ENCODE results near the gene BAZ1A.

Gene BAZ1A

GRCh38 chr14:34780646-34781045 is 94.5 kb downstream of the BAZ1A start:
- H3K9ac ChIP-seq (ENCODE audit: low read length) = no peak overlapping the region
- H3K9me3 ChIP-seq (ENCODE audit: control insufficient read depth, insufficient read depth, low read depth, low read length) = no peaks in the 10 kb centered on the region
- H3K4me1 ChIP-seq (ENCODE audit: control insufficient read depth, insufficient read depth, low read length) = no peaks in the 10 kb centered on the region
- no peak overlapping the region for H3K4me3 ChIP-seq (ENCODE audit: low read depth, low read length)
- H3K36me3 ChIP-seq (ENCODE audit: control insufficient read depth, insufficient read depth, low read length) = peaks cover 45% of the 10 kb centered on the region
- no peaks in the 10 kb centered on the region for H3K27me3 ChIP-seq (ENCODE audit: control insufficient read depth, insufficient read depth, low read length)
- no peak overlapping the region for H3K27ac ChIP-seq (ENCODE audit: low read depth, low read length)

- Histone ChIP-seq H3K4me3 (ENCODE audit: low read depth, low read length) (no peak overlapping the region), H3K4me1 (ENCODE audit: control insufficient read depth, insufficient read depth, low read length) (no peaks in the 10 kb centered on the region), H3K9me3 (ENCODE audit: control insufficient read depth, insufficient read depth, low read depth, low read length) (no peaks in the 10 kb centered on the region), H3K27me3 (ENCODE audit: control insufficient read depth, insufficient read depth, low read length) (no peaks in the 10 kb centered on the region), H3K27ac (ENCODE audit: low read depth, low read length) (no peak overlapping the region), H3K9ac (ENCODE audit: low read length) (no peak overlapping the region), H3K36me3 (ENCODE audit: control insufficient read depth, insufficient read depth, low read length) (peaks cover 51% of the 10 kb centered on the region)
These were observed 96.4 kb downstream of the BAZ1A start for GRCh38 chr14:34778744-34779143.

- no peaks in the 10 kb centered on the region for H3K4me1 ChIP-seq (ENCODE audit: control insufficient read depth, insufficient read depth, low read length)
- H3K27ac ChIP-seq (ENCODE audit: low read depth, low read length) = no peak overlapping the region
- H3K27me3 ChIP-seq (ENCODE audit: control insufficient read depth, insufficient read depth, low read length) = no peaks in the 10 kb centered on the region
- peaks cover 42% of the 10 kb centered on the region for H3K36me3 ChIP-seq (ENCODE audit: control insufficient read depth, insufficient read depth, low read length)
- H3K9me3 ChIP-seq (ENCODE audit: control insufficient read depth, insufficient read depth, low read depth, low read length) = no peaks in the 10 kb centered on the region
- H3K9ac ChIP-seq (ENCODE audit: low read length) = no peak overlapping the region
- H3K4me3 ChIP-seq (ENCODE audit: low read depth, low read length) = no peak overlapping the region
These were observed 98.5 kb downstream of the BAZ1A start for GRCh38 chr14:34776611-34777010.

- H3K9ac ChIP-seq (ENCODE audit: low read length) = no peak overlapping the region
- peaks cover 43% of the 10 kb centered on the region for H3K36me3 ChIP-seq (ENCODE audit: control insufficient read depth, insufficient read depth, low read length)
- no peaks in the 10 kb centered on the region for H3K9me3 ChIP-seq (ENCODE audit: control insufficient read depth, insufficient read depth, low read depth, low read length)
- H3K4me3 ChIP-seq (ENCODE audit: low read depth, low read length) = no peak overlapping the region
- no peak overlapping the region for H3K27ac ChIP-seq (ENCODE audit: low read depth, low read length)
- no peaks in the 10 kb centered on the region for H3K27me3 ChIP-seq (ENCODE audit: control insufficient read depth, insufficient read depth, low read length)
- no peaks in the 10 kb centered on the region for H3K4me1 ChIP-seq (ENCODE audit: control insufficient read depth, insufficient read depth, low read length)
These were observed 99.2 kb downstream of the BAZ1A start for GRCh38 chr14:34775922-34776321.

GRCh38 chr14:34775342-34775741 is 99.8 kb downstream of the BAZ1A start:
- H3K9me3 ChIP-seq (ENCODE audit: control insufficient read depth, insufficient read depth, low read depth, low read length) = no peaks in the 10 kb centered on the region
- H3K27ac ChIP-seq (ENCODE audit: low read depth, low read length) = no peak overlapping the region
- no peak overlapping the region for H3K9ac ChIP-seq (ENCODE audit: low read length)
- no peaks in the 10 kb centered on the region for H3K4me1 ChIP-seq (ENCODE audit: control insufficient read depth, insufficient read depth, low read length)
- H3K27me3 ChIP-seq (ENCODE audit: control insufficient read depth, insufficient read depth, low read length) = no peaks in the 10 kb centered on the region
- peaks cover 43% of the 10 kb centered on the region for H3K36me3 ChIP-seq (ENCODE audit: control insufficient read depth, insufficient read depth, low read length)
- no peak overlapping the region for H3K4me3 ChIP-seq (ENCODE audit: low read depth, low read length)

- H3K27me3 ChIP-seq (ENCODE audit: control insufficient read depth, insufficient read depth, low read length) = no peaks in the 10 kb centered on the region
- no peak overlapping the region for H3K9ac ChIP-seq (ENCODE audit: low read length)
- peaks cover 29% of the 10 kb centered on the region for H3K36me3 ChIP-seq (ENCODE audit: control insufficient read depth, insufficient read depth, low read length)
- no peaks in the 10 kb centered on the region for H3K4me1 ChIP-seq (ENCODE audit: control insufficient read depth, insufficient read depth, low read length)
- H3K4me3 ChIP-seq (ENCODE audit: low read depth, low read length) = no peak overlapping the region
- H3K9me3 ChIP-seq (ENCODE audit: control insufficient read depth, insufficient read depth, low read depth, low read length) = no peaks in the 10 kb centered on the region
- no peak overlapping the region for H3K27ac ChIP-seq (ENCODE audit: low read depth, low read length)
These were observed 104.3 kb downstream of the BAZ1A start for GRCh38 chr14:34770901-34771300.

- Histone ChIP-seq H3K4me3 (ENCODE audit: low read depth, low read length) (no peak overlapping the region), H3K27me3 (ENCODE audit: control insufficient read depth, insufficient read depth, low read length) (no peaks in the 10 kb centered on the region), H3K9me3 (ENCODE audit: control insufficient read depth, insufficient read depth, low read depth, low read length) (no peaks in the 10 kb centered on the region), H3K27ac (ENCODE audit: low read depth, low read length) (no peak overlapping the region), H3K4me1 (ENCODE audit: control insufficient read depth, insufficient read depth, low read length) (no peaks in the 10 kb centered on the region), H3K9ac (ENCODE audit: low read length) (no peak overlapping the region), H3K36me3 (ENCODE audit: control insufficient read depth, insufficient read depth, low read length) (peaks cover 38% of the 10 kb centered on the region)
These were observed 108.6 kb downstream of the BAZ1A start for GRCh38 chr14:34766606-34767005.

GRCh38 chr14:34766060-34766459 is 109.1 kb downstream of the BAZ1A start:
- peaks cover 41% of the 10 kb centered on the region for H3K36me3 ChIP-seq (ENCODE audit: control insufficient read depth, insufficient read depth, low read length)
- H3K9ac ChIP-seq (ENCODE audit: low read length) = no peak overlapping the region
- no peak overlapping the region for H3K4me3 ChIP-seq (ENCODE audit: low read depth, low read length)
- no peaks in the 10 kb centered on the region for H3K27me3 ChIP-seq (ENCODE audit: control insufficient read depth, insufficient read depth, low read length)
- no peak overlapping the region for H3K27ac ChIP-seq (ENCODE audit: low read depth, low read length)
- H3K4me1 ChIP-seq (ENCODE audit: control insufficient read depth, insufficient read depth, low read length) = no peaks in the 10 kb centered on the region
- no peaks in the 10 kb centered on the region for H3K9me3 ChIP-seq (ENCODE audit: control insufficient read depth, insufficient read depth, low read depth, low read length)

GRCh38 chr14:34755215-34755614 is 119.9 kb downstream of the BAZ1A start:
- H3K4me1 ChIP-seq (ENCODE audit: control insufficient read depth, insufficient read depth, low read length) = no peaks in the 10 kb centered on the region
- no peak overlapping the region for H3K9ac ChIP-seq (ENCODE audit: low read length)
- H3K36me3 ChIP-seq (ENCODE audit: control insufficient read depth, insufficient read depth, low read length) = peaks cover 23% of the 10 kb centered on the region
- H3K27ac ChIP-seq (ENCODE audit: low read depth, low read length) = no peak overlapping the region
- H3K9me3 ChIP-seq (ENCODE audit: control insufficient read depth, insufficient read depth, low read depth, low read length) = no peaks in the 10 kb centered on the region
- no peaks in the 10 kb centered on the region for H3K27me3 ChIP-seq (ENCODE audit: control insufficient read depth, insufficient read depth, low read length)
- no peak overlapping the region for H3K4me3 ChIP-seq (ENCODE audit: low read depth, low read length)

- no peaks in the 10 kb centered on the region for H3K4me1 ChIP-seq (ENCODE audit: control insufficient read depth, insufficient read depth, low read length)
- peaks cover 19% of the 10 kb centered on the region for H3K36me3 ChIP-seq (ENCODE audit: control insufficient read depth, insufficient read depth, low read length)
- no peak overlapping the region for H3K9ac ChIP-seq (ENCODE audit: low read length)
- no peaks in the 10 kb centered on the region for H3K9me3 ChIP-seq (ENCODE audit: control insufficient read depth, insufficient read depth, low read depth, low read length)
- no peak overlapping the region for H3K4me3 ChIP-seq (ENCODE audit: low read depth, low read length)
- H3K27me3 ChIP-seq (ENCODE audit: control insufficient read depth, insufficient read depth, low read length) = no peaks in the 10 kb centered on the region
- no peak overlapping the region for H3K27ac ChIP-seq (ENCODE audit: low read depth, low read length)
These were observed 120.5 kb downstream of the BAZ1A start for GRCh38 chr14:34754687-34755086.

GRCh38 chr14:34750670-34751069 is 124.5 kb downstream of the BAZ1A start:
- Histone ChIP-seq H3K36me3 (ENCODE audit: control insufficient read depth, insufficient read depth, low read length) (peaks cover 7% of the 10 kb centered on the region), H3K9ac (ENCODE audit: low read length) (no peak overlapping the region), H3K27me3 (ENCODE audit: control insufficient read depth, insufficient read depth, low read length) (no peaks in the 10 kb centered on the region), H3K27ac (ENCODE audit: low read depth, low read length) (no peak overlapping the region), H3K4me3 (ENCODE audit: low read depth, low read length) (no peak overlapping the region), H3K9me3 (ENCODE audit: control insufficient read depth, insufficient read depth, low read depth, low read length) (no peaks in the 10 kb centered on the region), H3K4me1 (ENCODE audit: control insufficient read depth, insufficient read depth, low read length) (no peaks in the 10 kb centered on the region)

- Histone ChIP-seq H3K27ac (ENCODE audit: low read depth, low read length) (no peak overlapping the region), H3K9me3 (ENCODE audit: control insufficient read depth, insufficient read depth, low read depth, low read length) (no peaks in the 10 kb centered on the region), H3K27me3 (ENCODE audit: control insufficient read depth, insufficient read depth, low read length) (no peaks in the 10 kb centered on the region), H3K9ac (ENCODE audit: low read length) (no peak overlapping the region), H3K4me1 (ENCODE audit: control insufficient read depth, insufficient read depth, low read length) (no peaks in the 10 kb centered on the region), H3K4me3 (ENCODE audit: low read depth, low read length) (no peak overlapping the region), H3K36me3 (ENCODE audit: control insufficient read depth, insufficient read depth, low read length) (peaks cover 7% of the 10 kb centered on the region)
These were observed 124.9 kb downstream of the BAZ1A start for GRCh38 chr14:34750233-34750632.
